SK-N-SH treated with all-trans-retinoic acid at 6 μM for 48 hours (cell line): Measurements from ENCODE around the gene PON2.

ENCODE experiments used
- ATAC-seq: fragments of 200-7000 bp; cut with Tn5 transposase; 3 replicates; pipeline ENCODE4 v1.9.1; 2020; ENCODE audit warnings: mild to moderate bottlenecking, moderate library complexity
- ARNTL ChIP-seq: fragments of 450-650 bp; formaldehyde crosslinking; IDR thresholded peaks from 2 replicates; pipeline ENCODE4 v1.5.0; 2020; ENCODE audit warnings: low read depth, mild to moderate bottlenecking, moderate library complexity, borderline replicate concordance
- BACH2 ChIP-seq: fragments of 250-450 bp; sonication (Bioruptor Pico); IDR thresholded peaks from 2 replicates; pipeline ENCODE4 v1.9.0; 2021; ENCODE audit warnings: mild to moderate bottlenecking, borderline replicate concordance
- CREB5 ChIP-seq: fragments of 250-450 bp; sonication (Bioruptor Pico); IDR thresholded peaks from 2 replicates; pipeline ENCODE4 v1.5.1; 2020; ENCODE audit warnings: low read depth, mild to moderate bottlenecking, moderate library complexity
- CSRNP3 ChIP-seq: fragments of 250-450 bp; sonication (Bioruptor Pico); IDR thresholded peaks from 2 replicates; pipeline ENCODE4 v1.5.1; 2021; ENCODE audit warnings: mild to moderate bottlenecking, moderate library complexity
- ESRRG ChIP-seq: fragments of 250-450 bp; sonication (Bioruptor Pico); IDR thresholded peaks from 2 replicates; pipeline ENCODE4 v1.6.1; 2021; ENCODE audit warnings: mild to moderate bottlenecking
- GLIS3 ChIP-seq: fragments of 250-450 bp; sonication (Bioruptor Pico); IDR thresholded peaks from 2 replicates; pipeline ENCODE4 v1.5.0; 2020; ENCODE audit warnings: mild to moderate bottlenecking, moderate library complexity
- ISL1 ChIP-seq: fragments of 250-450 bp; sonication (Bioruptor Pico); IDR thresholded peaks from 2 replicates; pipeline ENCODE4 v2.1.2; 2022; ENCODE audit warnings: mild to moderate bottlenecking, moderate library complexity
- OSR1 ChIP-seq: fragments of 250-450 bp; sonication (Bioruptor Pico); IDR thresholded peaks from 2 replicates; pipeline ENCODE4 v1.8.0; 2022; ENCODE audit warnings: moderate library complexity, mild to moderate bottlenecking, inconsistent platforms
- PATZ1 ChIP-seq: fragments of 250-450 bp; sonication (Bioruptor Pico); IDR thresholded peaks from 2 replicates; pipeline ENCODE4 v1.8.0; 2020; ENCODE audit warnings: mild to moderate bottlenecking, moderate library complexity, borderline replicate concordance
- PPARA ChIP-seq: fragments of 250-450 bp; sonication (Bioruptor Pico); IDR thresholded peaks from 2 replicates; pipeline ENCODE4 v1.5.0; 2020; ENCODE audit warnings: mild to moderate bottlenecking, borderline replicate concordance
- RARB ChIP-seq: fragments of 250-450 bp; sonication (Bioruptor Pico); IDR thresholded peaks from 2 replicates; pipeline ENCODE4 v1.8.0; 2021; ENCODE audit warnings: mild to moderate bottlenecking, moderate library complexity
- TCF4 ChIP-seq: fragments of 250-450 bp; sonication (Bioruptor Pico); IDR thresholded peaks from 2 replicates; pipeline ENCODE4 v1.8.0; 2021; ENCODE audit warnings: mild to moderate bottlenecking, moderate library complexity, borderline replicate concordance
- TSHZ2 ChIP-seq: fragments of 250-450 bp; sonication (Bioruptor Pico); IDR thresholded peaks from 2 replicates; pipeline ENCODE4 v1.5.0; 2020; ENCODE audit warnings: mild to moderate bottlenecking, moderate library complexity
- ZC3H10 ChIP-seq: fragments of 250-450 bp; sonication (Bioruptor Pico); IDR thresholded peaks from 2 replicates; pipeline ENCODE4 v1.5.1; 2021; ENCODE audit warnings: mild to moderate bottlenecking, moderate library complexity
- ZFP3 ChIP-seq: fragments of 250-450 bp; sonication (Bioruptor Pico); IDR thresholded peaks from 2 replicates; pipeline ENCODE4 v1.5.0; 2020; ENCODE audit warnings: mild to moderate bottlenecking, moderate library complexity
- ZFP30 ChIP-seq: fragments of 450-650 bp; formaldehyde crosslinking; IDR thresholded peaks from 2 replicates; pipeline ENCODE4 v1.5.0; 2022; ENCODE audit warnings: mild to moderate bottlenecking, moderate library complexity
- ZNF565 ChIP-seq: fragments of 450-650 bp; formaldehyde crosslinking; conservative IDR thresholded peaks from 2 replicates; pipeline ENCODE4 v1.5.0; 2020; ENCODE audit warnings: low read depth, mild to moderate bottlenecking, moderate library complexity
- ZNF70 ChIP-seq: fragments of 450-650 bp; formaldehyde crosslinking; IDR thresholded peaks from 2 replicates; pipeline ENCODE4 v1.5.0; 2020; ENCODE audit warnings: mild to moderate bottlenecking, moderate library complexity
- ZNF8 ChIP-seq: fragments of 450-650 bp; formaldehyde crosslinking; IDR thresholded peaks from 2 replicates; pipeline ENCODE4 v1.5.0; 2020; ENCODE audit warnings: mild to moderate bottlenecking, moderate library complexity
- TF ChIP-seq, protein P1 (sequence below): fragments of 250-450 bp; sonication (Bioruptor Pico); IDR thresholded peaks from 2 replicates; pipeline ENCODE4 v1.8.0; 2021; ENCODE audit warnings: low read depth, mild to moderate bottlenecking, moderate library complexity, borderline replicate concordance

Gene PON2

DNA sequence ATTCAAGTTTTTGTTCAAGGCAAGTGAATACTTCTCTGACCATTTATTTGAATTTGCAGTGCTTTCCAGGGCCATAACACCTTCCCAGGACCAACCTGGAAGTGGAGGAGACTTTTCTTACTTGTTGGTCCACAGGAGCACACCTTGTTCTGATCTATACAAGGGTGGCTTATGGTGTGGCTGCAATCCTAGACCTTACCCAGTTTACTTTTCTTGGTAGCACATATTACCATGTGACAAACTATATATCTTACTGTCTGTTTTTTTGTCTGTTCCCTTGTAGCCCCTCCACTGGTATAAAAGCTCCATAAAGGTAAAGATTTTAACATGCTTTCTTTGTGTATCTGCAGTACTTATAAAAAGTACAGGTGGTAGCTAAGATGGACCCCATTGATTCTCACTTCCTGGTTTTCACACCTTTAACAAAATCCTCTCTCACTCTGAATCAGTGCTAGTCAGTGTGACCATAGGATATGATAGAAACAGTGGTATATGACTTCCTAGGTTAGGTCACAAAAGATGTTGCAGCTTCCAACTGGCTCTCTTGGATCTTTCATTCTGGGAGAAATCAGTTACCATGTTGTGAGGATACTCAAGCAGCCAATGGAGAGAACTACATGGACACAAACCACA is 45.3 kb upstream of the PON2 start:
- no peak for ATAC-seq
- TF ChIP-seq TCF4 (CRISPR knock-in tag) (no peak), ZNF565 (CRISPR knock-in tag) (no peak), TSHZ2 (CRISPR knock-in tag) (no peak), OSR1 (CRISPR knock-in tag) (no peak), PATZ1 (CRISPR knock-in tag) (no peak), PPARA (CRISPR knock-in tag) (no peak), ZFP30 (no peak), ISL1 (CRISPR knock-in tag) (no peak), ZFP3 (no peak), CREB5 (CRISPR knock-in tag) (no peak), ESRRG (CRISPR knock-in tag) (no peak), ZC3H10 (CRISPR knock-in tag) (no peak), BACH2 (CRISPR knock-in tag) (no peak), ZNF8 (CRISPR knock-in tag) (no peak), RARB (CRISPR knock-in tag) (no peak), CSRNP3 (no peak), ARNTL (CRISPR knock-in tag) (no peak), GLIS3 (CRISPR knock-in tag) (no peak), ZNF70 (no peak)
- TF ChIP-seq, protein P1, sequence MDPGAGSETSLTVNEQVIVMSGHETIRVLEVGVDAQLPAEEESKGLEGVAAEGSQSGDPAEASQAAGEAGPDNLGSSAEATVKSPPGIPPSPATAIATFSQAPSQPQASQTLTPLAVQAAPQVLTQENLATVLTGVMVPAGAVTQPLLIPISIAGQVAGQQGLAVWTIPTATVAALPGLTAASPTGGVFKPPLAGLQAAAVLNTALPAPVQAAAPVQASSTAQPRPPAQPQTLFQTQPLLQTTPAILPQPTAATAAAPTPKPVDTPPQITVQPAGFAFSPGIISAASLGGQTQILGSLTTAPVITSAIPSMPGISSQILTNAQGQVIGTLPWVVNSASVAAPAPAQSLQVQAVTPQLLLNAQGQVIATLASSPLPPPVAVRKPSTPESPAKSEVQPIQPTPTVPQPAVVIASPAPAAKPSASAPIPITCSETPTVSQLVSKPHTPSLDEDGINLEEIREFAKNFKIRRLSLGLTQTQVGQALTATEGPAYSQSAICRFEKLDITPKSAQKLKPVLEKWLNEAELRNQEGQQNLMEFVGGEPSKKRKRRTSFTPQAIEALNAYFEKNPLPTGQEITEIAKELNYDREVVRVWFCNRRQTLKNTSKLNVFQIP (CRISPR knock-in tag): no peak

GRCh38 chr7:95478272-95479037 is 43.6 kb upstream of the PON2 start:
- no peak for TF ChIP-seq BACH2 (CRISPR knock-in tag)
- no peak for TF ChIP-seq GLIS3 (CRISPR knock-in tag)
- TF ChIP-seq TCF4 (CRISPR knock-in tag): no peak
- TF ChIP-seq ZC3H10 (CRISPR knock-in tag): no peak
- no peak for TF ChIP-seq CREB5 (CRISPR knock-in tag)
- no peak for TF ChIP-seq ZNF8 (CRISPR knock-in tag)
- no peak for TF ChIP-seq RARB (CRISPR knock-in tag)
- TF ChIP-seq ZFP3: no peak
- no peak for TF ChIP-seq ZNF565 (CRISPR knock-in tag)
- TF ChIP-seq TSHZ2 (CRISPR knock-in tag): no peak
- no peak for TF ChIP-seq ESRRG (CRISPR knock-in tag)
- TF ChIP-seq, all 23 proteins: peak for 0
- peak; percentile 84 for ATAC-seq
